Measurements from ENCODE around the gene TNS3. TPM values are rescaled to one million over a fixed set of nuclear protein-coding genes. Genes with fewer than 3 reads are reported as not detected.

TNS3 gene
- total and polyA plus RNA-seq, 2 donors (not counting 1 experiment from before 2014, with no cell fraction given), result 11.4 to 77.5 TPM

DNA sequence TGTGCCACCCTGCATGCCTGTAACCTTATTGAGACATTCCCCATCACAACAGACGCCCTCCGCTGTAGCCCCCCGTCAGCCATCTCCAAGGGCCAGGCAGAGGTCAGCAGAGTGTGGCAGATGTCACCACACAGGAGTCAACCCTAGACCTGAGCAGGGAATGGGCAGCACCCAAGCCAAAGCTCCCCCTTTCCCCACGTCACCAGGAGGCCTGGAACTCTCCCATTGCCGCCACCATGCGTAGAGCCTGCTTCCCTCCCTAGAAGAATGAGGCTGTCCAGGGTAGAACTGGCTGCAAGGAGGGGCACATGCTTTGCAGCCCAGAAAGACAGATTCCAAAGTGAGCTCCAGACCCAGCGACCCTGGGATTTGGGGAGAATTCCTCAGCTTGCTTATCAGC lies 342.9 kb downstream of the TNS3 start:
- Histone ChIP-seq H3K9me3 (ENCODE audit: control extremely low read depth in 1 of 3, control insufficient read depth in 2 of 3, insufficient read depth in 1 of 3, low read length in 2 of 3) (no peaks in the 10 kb centered on the region), H3K4me2 (replicated peaks; ENCODE audit: low read depth, low read length, poor library complexity, severe bottlenecking) (no peak overlapping the region), H3K9ac (ENCODE audit: low read length) (no peak overlapping the region), H3K27me3 (replicated peaks in 1 of 4; ENCODE audit: control extremely low read depth in 1 of 4, control insufficient read depth in 3 of 4, insufficient read depth in 4 of 4, low read length in 3 of 4) (no peaks in the 10 kb centered on the region), H4K20me1 (ENCODE audit: control insufficient read depth, insufficient read depth, low read length, poor library complexity, severe bottlenecking) (no peaks in the 10 kb centered on the region), H3K27ac (ENCODE audit: low read length in 2 of 2) (no peak overlapping the region), H3K36me3 (replicated peaks in 1 of 2; ENCODE audit: control extremely low read depth in 1 of 2, control insufficient read depth in 1 of 2, extremely low read depth in 1 of 2, insufficient read depth in 2 of 2, low read length in 1 of 2) (no peaks in the 10 kb centered on the region), H3K4me3 (ENCODE audit: control extremely low read depth in 1 of 5, extremely low read depth in 1 of 5, insufficient read depth in 1 of 5, low read depth in 2 of 5, low read length in 4 of 5) (no peak overlapping the region), H2AFZ (ENCODE audit: insufficient read depth, low read depth, low read length, poor library complexity, severe bottlenecking) (no peak overlapping the region), H3K4me1 (ENCODE audit: control insufficient read depth in 2 of 2, insufficient read depth in 2 of 2, low read length in 2 of 2) (no peaks in the 10 kb centered on the region), H3K79me2 (ENCODE audit: control insufficient read depth, insufficient read depth, low read length) (no peaks in the 10 kb centered on the region)
- H3K27ac Mint-ChIP-seq, result no peak overlapping the region
- H3K4me3 Mint-ChIP-seq, result no peak overlapping the region
- TF ChIP-seq, protein P1, sequence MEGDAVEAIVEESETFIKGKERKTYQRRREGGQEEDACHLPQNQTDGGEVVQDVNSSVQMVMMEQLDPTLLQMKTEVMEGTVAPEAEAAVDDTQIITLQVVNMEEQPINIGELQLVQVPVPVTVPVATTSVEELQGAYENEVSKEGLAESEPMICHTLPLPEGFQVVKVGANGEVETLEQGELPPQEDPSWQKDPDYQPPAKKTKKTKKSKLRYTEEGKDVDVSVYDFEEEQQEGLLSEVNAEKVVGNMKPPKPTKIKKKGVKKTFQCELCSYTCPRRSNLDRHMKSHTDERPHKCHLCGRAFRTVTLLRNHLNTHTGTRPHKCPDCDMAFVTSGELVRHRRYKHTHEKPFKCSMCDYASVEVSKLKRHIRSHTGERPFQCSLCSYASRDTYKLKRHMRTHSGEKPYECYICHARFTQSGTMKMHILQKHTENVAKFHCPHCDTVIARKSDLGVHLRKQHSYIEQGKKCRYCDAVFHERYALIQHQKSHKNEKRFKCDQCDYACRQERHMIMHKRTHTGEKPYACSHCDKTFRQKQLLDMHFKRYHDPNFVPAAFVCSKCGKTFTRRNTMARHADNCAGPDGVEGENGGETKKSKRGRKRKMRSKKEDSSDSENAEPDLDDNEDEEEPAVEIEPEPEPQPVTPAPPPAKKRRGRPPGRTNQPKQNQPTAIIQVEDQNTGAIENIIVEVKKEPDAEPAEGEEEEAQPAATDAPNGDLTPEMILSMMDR (IDR thresholded peaks at IDR 0.05), result no peak
- no peak for TF ChIP-seq EZH2 (IDR thresholded peaks at IDR 0.05; ENCODE audit: borderline replicate concordance, insufficient read depth, low read depth, low read length, poor library complexity, severe bottlenecking)
- H3K4me1 Mint-ChIP-seq, result no peaks in the 10 kb centered on the region
- DNase-seq, result no peak
- intact Hi-C loops (cut with micrococcal nuclease), result no loop called here
- no peaks in the 10 kb centered on the region for H3K27me3 Mint-ChIP-seq
- ChIA-PET CTCF (no interaction called here), POLR2A (no interaction called here)
- ATAC-seq (ENCODE audit: low read depth), result no peak
- no peaks in the 10 kb centered on the region for H3K9me3 Mint-ChIP-seq (ENCODE audit: insufficient read depth)
- WGBS (ENCODE audit: insufficient coverage), result 88% methylated on average over 5 of the region's 7 CpGs

DNA sequence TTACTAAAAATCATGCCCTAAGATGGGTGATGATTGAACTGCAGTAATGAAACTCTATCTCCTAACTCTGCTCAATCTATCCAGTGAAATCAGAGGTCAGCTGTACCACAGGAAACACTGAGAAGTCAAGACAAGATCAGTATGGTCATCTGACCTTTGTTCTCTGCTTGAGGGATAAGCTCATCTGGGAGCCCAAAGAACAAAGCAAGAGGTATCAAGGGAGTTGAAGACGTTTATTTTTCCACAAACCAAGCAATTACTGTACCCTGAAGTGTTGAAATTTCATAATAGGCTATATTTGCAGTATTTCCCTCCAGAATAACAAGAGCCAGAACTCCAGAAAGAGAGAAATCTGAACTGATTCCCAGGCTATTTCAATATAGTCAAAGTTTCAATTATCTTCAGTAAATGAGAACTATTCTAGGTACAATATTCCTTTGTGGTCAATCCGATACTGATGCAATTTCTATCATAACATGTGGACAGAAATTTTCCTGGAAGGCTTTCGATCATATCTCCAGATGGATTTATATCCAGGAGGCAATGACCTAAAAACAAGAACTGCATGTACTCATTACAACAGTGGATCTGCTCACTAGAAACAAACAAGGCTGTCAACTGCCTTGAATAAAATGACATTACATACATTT lies 345.3 kb downstream of the TNS3 start:
- Mint-ChIP-seq H3K27ac (no peak overlapping the region), H3K9me3 (ENCODE audit: insufficient read depth) (no peaks in the 10 kb centered on the region), H3K4me3 (no peak overlapping the region), H3K27me3 (no peaks in the 10 kb centered on the region), H3K4me1 (no peaks in the 10 kb centered on the region)
- no peaks in the 10 kb centered on the region for H3K27me3 ChIP-seq (replicated peaks in 1 of 4; ENCODE audit: control extremely low read depth in 1 of 4, control insufficient read depth in 3 of 4, insufficient read depth in 4 of 4, low read length in 3 of 4)
- CTCF ChIA-PET, result interaction anchor here (1.5 kb wide), 1 partner anchor 17 kb away, joined by 3 read pairs; no protein-coding TSS in a partner anchor
- no peaks in the 10 kb centered on the region for H3K4me1 ChIP-seq (ENCODE audit: control insufficient read depth in 2 of 2, insufficient read depth in 2 of 2, low read length in 2 of 2)
- no peak overlapping the region for H3K27ac ChIP-seq (ENCODE audit: low read length in 2 of 2)
- no peak for DNase-seq
- no peaks in the 10 kb centered on the region for H4K20me1 ChIP-seq (ENCODE audit: control insufficient read depth, insufficient read depth, low read length, poor library complexity, severe bottlenecking)
- no peak overlapping the region for H3K4me2 ChIP-seq (replicated peaks; ENCODE audit: low read depth, low read length, poor library complexity, severe bottlenecking)
- H3K9ac ChIP-seq (ENCODE audit: low read length), result no peak overlapping the region
- intact Hi-C loops (cut with micrococcal nuclease), result no loop called here
- H2AFZ ChIP-seq (ENCODE audit: insufficient read depth, low read depth, low read length, poor library complexity, severe bottlenecking), result no peak overlapping the region
- ATAC-seq (ENCODE audit: low read depth), result no peak
- TF ChIP-seq, protein P1 (IDR thresholded peaks at IDR 0.05), result no peak
- no peak for TF ChIP-seq EZH2 (IDR thresholded peaks at IDR 0.05; ENCODE audit: borderline replicate concordance, insufficient read depth, low read depth, low read length, poor library complexity, severe bottlenecking)
- no peaks in the 10 kb centered on the region for H3K9me3 ChIP-seq (ENCODE audit: control extremely low read depth in 1 of 3, control insufficient read depth in 2 of 3, insufficient read depth in 1 of 3, low read length in 2 of 3)
- no peaks in the 10 kb centered on the region for H3K79me2 ChIP-seq (ENCODE audit: control insufficient read depth, insufficient read depth, low read length)
- no peak overlapping the region for H3K4me3 ChIP-seq (ENCODE audit: control extremely low read depth in 1 of 5, extremely low read depth in 1 of 5, insufficient read depth in 1 of 5, low read depth in 2 of 5, low read length in 4 of 5)
- H3K36me3 ChIP-seq (replicated peaks in 1 of 2; ENCODE audit: control extremely low read depth in 1 of 2, control insufficient read depth in 1 of 2, extremely low read depth in 1 of 2, insufficient read depth in 2 of 2, low read length in 1 of 2), result no peaks in the 10 kb centered on the region
- WGBS (ENCODE audit: insufficient coverage), result 92% methylated on average over 2 of the region's 3 CpGs
- POLR2A ChIA-PET, result no interaction called here

Data from B cell (primary cell).